Activated CD4-positive, alpha-beta T cell treated with anti-CD3 and anti-CD28 coated beads, Interleukin-2, amount 10 ng/mL, durations not matched to agents 24 days and 14 days (primary cell): ENCODE measurements around the gene ARRDC3. TPM values are rescaled to one million over a fixed set of nuclear protein-coding genes. Genes with fewer than 3 reads are reported as not detected.
"Not testable (repeated sequence)": the region's sequence is repeated elsewhere in the genome, so short reads cannot be mapped to it uniquely, and the experiment has no call there.

ENCODE experiments used
- DNase-seq: peaks from one replicate; pipeline ENCODE4 v3.0.0; 2022
- H3K27ac Mint-ChIP-seq: one replicate; pipeline ENCODE4 v1.8.0; 2022; ENCODE audit warnings: mild to moderate bottlenecking, mixed read lengths
- H3K27me3 Mint-ChIP-seq: one replicate; pipeline ENCODE4 v1.8.0; 2022; ENCODE audit warnings: mixed read lengths
- H3K36me3 Mint-ChIP-seq: one replicate; pipeline ENCODE4 v1.8.0; 2022; ENCODE audit warnings: low read depth, mild to moderate bottlenecking, mixed read lengths
- H3K4me1 Mint-ChIP-seq: one replicate; pipeline ENCODE4 v1.8.0; 2021; ENCODE audit warnings: mixed read lengths
- H3K4me3 Mint-ChIP-seq: one replicate; pipeline ENCODE4 v1.8.0; 2022; ENCODE audit warnings: mild to moderate bottlenecking, moderate library complexity, mixed read lengths
- H3K9me3 Mint-ChIP-seq: one replicate; pipeline ENCODE4 v1.8.0; 2021; ENCODE audit warnings: mixed read lengths
- intact Hi-C: fragments of 100-400 bp; cut with micrococcal nuclease; formaldehyde crosslinking; loops from one replicate; pipeline ENCODE4 v1.15.1; 2023
- total RNA-seq: library from RNA; stranded (reverse); gene quantifications from 2 replicates; pipeline ENCODE4 v1.2.3, GENCODE V29; 2022

Gene ARRDC3
- total RNA-seq, 1 donor from 2014 or later, result 12.4 TPM

DNA sequence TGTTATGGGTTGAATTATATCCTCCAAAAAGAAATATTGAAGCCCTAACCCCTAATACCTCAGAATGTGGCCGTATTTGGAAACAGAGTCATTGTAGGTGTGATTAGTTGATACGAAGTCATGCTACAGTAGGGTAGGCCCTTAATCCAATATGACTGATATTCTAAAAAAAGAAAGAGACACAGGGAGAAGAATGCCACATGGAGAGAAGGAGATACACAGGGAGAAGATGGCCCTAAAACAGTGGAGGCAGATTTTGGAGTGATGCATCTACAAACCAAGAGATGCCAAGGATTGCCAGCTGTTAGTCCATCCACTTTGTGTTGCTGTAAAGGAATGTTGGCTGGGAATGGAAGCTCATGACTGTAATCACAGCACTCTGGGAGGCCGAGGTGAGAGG lies 21.3 kb downstream of the ARRDC3 start:
- Mint-ChIP-seq H3K27me3 (peaks cover 15% of the 10 kb centered on the region), H3K9me3 (peaks cover 15% of the 10 kb centered on the region), H3K36me3 (peaks cover 4% of the 10 kb centered on the region), H3K4me3 (no peak overlapping the region), H3K4me1 (peaks cover 9% of the 10 kb centered on the region), H3K27ac (no peak overlapping the region)
- no peak for DNase-seq
- intact Hi-C loops, result loop anchor here (1.0 kb wide), 2 partner anchors 22 to 47 kb away; partner anchors contain the start of gene ARRDC3

- DNase-seq, result no peak
- peaks cover 15% of the 10 kb centered on the region for H3K9me3 Mint-ChIP-seq
- H3K4me1 Mint-ChIP-seq, result peaks cover 9% of the 10 kb centered on the region
- intact Hi-C loops, result loop anchor here (1.0 kb wide), 2 partner anchors 22 to 47 kb away; partner anchors contain the start of gene ARRDC3
- peak overlapping the region; percentile 74 for H3K27ac Mint-ChIP-seq
- no peak overlapping the region for H3K4me3 Mint-ChIP-seq
- H3K36me3 Mint-ChIP-seq, result peaks cover 4% of the 10 kb centered on the region
- H3K27me3 Mint-ChIP-seq, result peaks cover 21% of the 10 kb centered on the region
Measured at GRCh38 chr5:91361055-91361701, 21.9 kb downstream of the ARRDC3 start.

DNA sequence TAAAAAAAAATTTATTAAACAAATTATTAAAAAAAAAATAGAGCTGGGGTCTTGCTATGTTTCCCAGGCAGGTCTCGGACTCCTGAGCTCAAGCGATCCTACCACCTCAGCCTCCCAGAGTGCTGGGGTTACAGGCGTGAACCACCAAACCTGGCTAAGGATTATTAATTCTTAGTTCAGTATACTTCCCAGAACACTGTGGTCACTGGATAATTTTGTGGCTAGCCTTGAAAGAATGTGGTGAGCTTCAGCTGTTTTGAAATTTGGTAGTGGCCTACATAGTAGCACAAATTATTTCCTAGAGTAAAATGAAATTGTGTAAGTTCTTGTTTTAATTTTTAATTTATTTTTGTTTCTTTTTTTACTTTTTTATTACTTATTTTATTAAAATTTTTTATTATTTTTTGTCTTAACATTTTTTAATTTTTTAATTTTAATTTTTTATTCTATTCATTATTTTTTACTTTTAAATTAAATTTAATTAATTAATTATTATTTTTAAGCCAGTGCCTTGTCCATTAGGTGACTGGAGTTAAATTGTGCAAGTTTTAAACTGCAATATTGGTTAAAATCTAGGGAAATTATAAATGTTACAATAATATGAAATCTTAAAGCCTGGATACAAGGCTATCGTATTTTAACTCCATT lies 23.0 kb downstream of the ARRDC3 start:
- peaks cover 25% of the 10 kb centered on the region for H3K27me3 Mint-ChIP-seq
- peaks cover 9% of the 10 kb centered on the region for H3K4me1 Mint-ChIP-seq
- H3K9me3 Mint-ChIP-seq, result peaks cover 15% of the 10 kb centered on the region
- no peak overlapping the region for H3K27ac Mint-ChIP-seq
- no peak for DNase-seq
- intact Hi-C loops, result no loop called here
- no peak overlapping the region for H3K4me3 Mint-ChIP-seq
- peaks cover 4% of the 10 kb centered on the region for H3K36me3 Mint-ChIP-seq

GRCh38 chr5:91357806-91358205 lies 25.3 kb downstream of the ARRDC3 start:
- intact Hi-C loops, result no loop called here
- DNase-seq, result no peak
- Mint-ChIP-seq H3K27ac (no peak overlapping the region), H3K27me3 (peaks cover 25% of the 10 kb centered on the region), H3K4me1 (peaks cover 9% of the 10 kb centered on the region), H3K4me3 (no peak overlapping the region), H3K36me3 (peaks cover 4% of the 10 kb centered on the region), H3K9me3 (peaks cover 15% of the 10 kb centered on the region)

GRCh38 chr5:91357012-91357634 lies 26.0 kb downstream of the ARRDC3 start:
- Mint-ChIP-seq H3K9me3 (peaks cover 12% of the 10 kb centered on the region), H3K4me1 (peaks cover 9% of the 10 kb centered on the region), H3K27me3 (peaks cover 24% of the 10 kb centered on the region), H3K27ac (no peak overlapping the region), H3K36me3 (peaks cover 4% of the 10 kb centered on the region), H3K4me3 (no peak overlapping the region)
- no peak for DNase-seq
- intact Hi-C loops, result no loop called here

DNA sequence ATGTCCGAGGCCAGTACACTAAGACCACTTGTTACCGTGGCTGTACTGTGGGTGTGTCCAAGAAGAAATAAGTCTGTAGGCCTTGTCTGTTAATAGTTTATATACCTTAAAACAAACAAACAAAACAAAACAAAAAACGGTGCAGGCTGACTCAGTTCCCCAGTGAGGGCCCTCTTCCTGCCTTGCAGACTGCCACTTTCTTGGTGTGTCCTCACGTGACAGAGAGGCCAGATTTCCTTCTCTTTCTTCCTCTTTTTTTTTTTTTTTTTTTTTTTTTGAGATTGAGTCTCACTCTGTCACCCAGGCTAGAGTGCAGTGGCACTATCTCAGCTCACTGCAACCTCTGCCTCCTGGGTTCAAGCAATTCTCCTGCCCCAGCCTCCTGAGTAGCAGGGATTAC lies 28.2 kb downstream of the ARRDC3 start:
- H3K27ac Mint-ChIP-seq, intact Hi-C loops: not testable (repeated sequence)

GRCh38 chr5:91352831-91353695 lies 30.1 kb downstream of the ARRDC3 start:
- Mint-ChIP-seq H3K27me3 (peaks cover 29% of the 10 kb centered on the region), H3K36me3 (no peaks in the 10 kb centered on the region), H3K4me1 (no peaks in the 10 kb centered on the region), H3K4me3 (no peak overlapping the region), H3K27ac (no peak overlapping the region), H3K9me3 (no peaks in the 10 kb centered on the region)
- DNase-seq, result no peak
- intact Hi-C loops, result no loop called here

More for the DNA sequence above, 28.2 kb downstream of the ARRDC3 start:
- H3K4me1 Mint-ChIP-seq, H3K4me3 Mint-ChIP-seq, H3K9me3 Mint-ChIP-seq, H3K36me3 Mint-ChIP-seq, DNase-seq: not testable (repeated sequence)
- H3K27me3 Mint-ChIP-seq, result peaks cover 32% of the 10 kb centered on the region

DNA sequence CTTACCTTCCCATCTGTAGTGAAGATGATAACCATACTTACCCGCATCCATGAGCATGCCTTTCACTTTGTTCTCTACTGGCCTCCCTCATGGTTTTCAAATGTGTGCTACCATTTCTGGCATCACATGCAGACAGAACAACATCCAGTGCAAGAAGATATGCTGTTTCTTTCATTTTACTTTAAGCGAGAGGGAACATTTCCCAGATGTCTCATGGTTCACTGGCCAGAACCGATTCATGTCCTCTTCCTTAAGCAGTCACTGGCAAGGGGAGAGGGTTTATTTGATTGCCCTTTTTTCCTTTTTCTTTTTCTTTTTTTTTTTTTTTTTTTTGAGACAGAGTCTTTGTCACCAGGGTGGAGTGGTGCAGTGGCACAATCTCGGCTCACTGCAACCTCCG lies 37.7 kb downstream of the ARRDC3 start:
- intact Hi-C loops, result no loop called here
- H3K27me3 Mint-ChIP-seq, result peaks cover 7% of the 10 kb centered on the region

GRCh38 chr5:91344661-91345200 lies 38.4 kb downstream of the ARRDC3 start:
- H3K4me3 Mint-ChIP-seq, H3K27ac Mint-ChIP-seq, H3K9me3 Mint-ChIP-seq, H3K27me3 Mint-ChIP-seq, H3K36me3 Mint-ChIP-seq, H3K4me1 Mint-ChIP-seq, DNase-seq, intact Hi-C loops: not testable (repeated sequence)

More for the DNA sequence above, 37.7 kb downstream of the ARRDC3 start:
- no peak overlapping the region for H3K27ac Mint-ChIP-seq
- H3K36me3 Mint-ChIP-seq, result no peaks in the 10 kb centered on the region
- no peak overlapping the region for H3K4me3 Mint-ChIP-seq
- DNase-seq, result no peak
- peaks cover 2% of the 10 kb centered on the region for H3K4me1 Mint-ChIP-seq
- no peaks in the 10 kb centered on the region for H3K9me3 Mint-ChIP-seq

DNA sequence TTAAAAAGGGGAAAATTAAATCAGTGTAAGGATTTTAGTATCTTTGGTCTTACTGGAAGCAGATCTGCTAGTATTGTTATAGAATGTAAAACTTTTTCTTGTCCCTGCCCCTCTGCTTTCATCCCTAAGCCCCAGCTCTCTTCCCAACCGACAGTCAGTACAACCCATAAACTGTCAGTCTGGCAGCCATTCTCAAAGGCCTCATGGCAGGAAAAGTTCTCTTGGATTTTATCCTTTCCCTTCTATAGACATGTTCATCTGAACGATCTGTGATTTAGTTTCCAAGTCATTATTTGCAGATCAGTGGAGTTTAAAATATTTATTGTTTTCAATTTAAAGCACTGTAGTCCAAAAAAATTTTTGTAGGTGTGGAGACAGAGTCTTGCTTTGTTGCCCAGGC lies 39.2 kb downstream of the ARRDC3 start:
- H3K36me3 Mint-ChIP-seq, result no peaks in the 10 kb centered on the region
- H3K9me3 Mint-ChIP-seq, result no peaks in the 10 kb centered on the region
- no peak overlapping the region for H3K4me3 Mint-ChIP-seq
- H3K27me3 Mint-ChIP-seq, result peaks cover 7% of the 10 kb centered on the region
- peaks cover 2% of the 10 kb centered on the region for H3K4me1 Mint-ChIP-seq
- no peak for DNase-seq
- intact Hi-C loops, result no loop called here
- no peak overlapping the region for H3K27ac Mint-ChIP-seq

- H3K4me1 Mint-ChIP-seq, H3K36me3 Mint-ChIP-seq, H3K27me3 Mint-ChIP-seq, H3K4me3 Mint-ChIP-seq, DNase-seq, intact Hi-C loops, H3K27ac Mint-ChIP-seq, H3K9me3 Mint-ChIP-seq: not testable (repeated sequence)
Measured at GRCh38 chr5:91342931-91343330, 40.2 kb downstream of the ARRDC3 start.

DNA sequence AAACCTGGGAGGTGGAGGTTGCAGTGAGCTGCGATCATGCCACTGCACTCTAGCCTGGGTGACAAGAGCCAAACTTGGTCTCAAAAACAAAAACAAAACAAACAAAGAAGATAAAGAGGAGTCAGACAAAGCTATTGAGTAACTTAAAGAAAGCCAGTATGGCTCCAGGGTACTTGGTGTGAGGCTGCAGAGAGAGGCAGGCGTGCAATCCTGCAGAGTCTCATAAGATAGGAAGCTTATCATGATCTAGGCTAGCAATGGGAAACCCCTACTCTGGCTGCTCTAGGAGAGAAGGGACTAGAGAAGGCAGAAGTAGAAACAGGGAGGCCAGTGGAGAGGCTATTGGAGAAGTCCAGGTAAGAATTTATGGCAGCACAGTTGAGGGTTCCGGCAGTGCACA lies 42.0 kb downstream of the ARRDC3 start:
- intact Hi-C loops, result no loop called here
- peaks cover 2% of the 10 kb centered on the region for H3K4me1 Mint-ChIP-seq
- H3K9me3 Mint-ChIP-seq, result no peaks in the 10 kb centered on the region
- no peak overlapping the region for H3K4me3 Mint-ChIP-seq
- DNase-seq, result no peak
- H3K27ac Mint-ChIP-seq, result no peak overlapping the region
- no peaks in the 10 kb centered on the region for H3K36me3 Mint-ChIP-seq
- peaks cover 5% of the 10 kb centered on the region for H3K27me3 Mint-ChIP-seq

DNA sequence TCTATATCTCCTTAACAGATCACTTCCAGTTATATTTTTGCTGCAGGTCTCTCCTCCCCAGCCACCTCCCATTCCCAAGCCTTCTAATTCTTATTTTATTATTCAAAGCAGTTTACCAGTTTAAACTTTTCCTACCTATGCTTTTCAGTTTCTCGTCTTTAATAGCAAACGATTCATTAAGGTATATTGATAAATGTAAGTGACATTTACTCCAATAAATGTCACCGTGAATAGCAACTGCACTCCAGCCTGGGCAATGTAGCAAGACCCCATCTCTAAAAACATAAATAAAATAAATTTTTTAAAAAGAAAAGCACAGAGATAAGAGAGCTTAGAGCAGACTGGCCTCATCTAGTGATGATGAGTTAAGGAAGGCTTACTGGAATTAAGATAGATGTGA lies 42.6 kb downstream of the ARRDC3 start:
- intact Hi-C loops, result no loop called here
- H3K36me3 Mint-ChIP-seq, result no peaks in the 10 kb centered on the region
- H3K4me3 Mint-ChIP-seq, result no peak overlapping the region
- no peak overlapping the region for H3K27ac Mint-ChIP-seq
- H3K27me3 Mint-ChIP-seq, result peaks cover 5% of the 10 kb centered on the region
- no peak for DNase-seq
- no peaks in the 10 kb centered on the region for H3K9me3 Mint-ChIP-seq
- H3K4me1 Mint-ChIP-seq, result peaks cover 2% of the 10 kb centered on the region
